NCI-H1105 (cell line): ENCODE results near the gene MYO9B.

ENCODE experiments used
- DNase-seq: peaks from one replicate; lab custom pipeline; 2025; lab: John Stamatoyannopoulos, UW

Gene MYO9B

DNA sequence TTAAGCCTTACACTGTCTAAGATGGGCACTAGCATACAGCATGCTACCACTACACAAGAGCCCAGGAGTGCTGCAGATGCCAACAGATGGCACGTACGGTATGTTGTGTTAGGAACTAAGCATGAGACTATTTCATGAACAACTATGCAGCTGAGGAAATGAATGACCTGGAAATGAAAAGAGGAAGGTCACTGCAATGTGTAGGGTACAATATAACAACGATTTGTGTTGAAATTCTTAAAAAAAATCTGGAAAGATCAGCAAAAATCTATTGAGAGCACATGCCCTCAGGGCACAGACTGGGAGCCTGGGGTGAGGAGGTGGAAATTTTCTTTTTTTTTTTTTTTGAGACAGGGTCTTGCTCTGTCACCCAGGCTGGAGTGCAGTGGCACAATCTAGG lies 14.8 kb upstream of the MYO9B start:
- DNase-seq: no peak

DNA sequence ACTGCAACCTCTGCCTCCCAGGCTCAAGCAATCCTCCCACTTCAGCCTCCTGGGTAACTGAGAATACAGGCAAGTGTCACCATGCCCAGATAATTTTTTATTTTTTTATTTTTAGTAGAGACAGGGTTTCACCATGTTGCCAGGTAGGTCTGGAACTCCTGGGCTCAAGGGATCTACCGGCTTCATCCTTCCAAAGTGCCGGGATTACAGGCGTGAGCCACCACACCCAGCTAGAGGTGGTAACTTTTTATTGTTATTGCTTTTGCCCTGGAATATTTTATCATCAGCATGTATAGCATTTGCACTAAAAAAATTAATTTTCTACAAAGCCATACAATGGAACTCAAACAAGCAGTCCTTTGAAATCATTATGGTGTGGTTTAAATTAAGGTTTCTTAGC lies 14.4 kb upstream of the MYO9B start:
- no peak for DNase-seq

DNA sequence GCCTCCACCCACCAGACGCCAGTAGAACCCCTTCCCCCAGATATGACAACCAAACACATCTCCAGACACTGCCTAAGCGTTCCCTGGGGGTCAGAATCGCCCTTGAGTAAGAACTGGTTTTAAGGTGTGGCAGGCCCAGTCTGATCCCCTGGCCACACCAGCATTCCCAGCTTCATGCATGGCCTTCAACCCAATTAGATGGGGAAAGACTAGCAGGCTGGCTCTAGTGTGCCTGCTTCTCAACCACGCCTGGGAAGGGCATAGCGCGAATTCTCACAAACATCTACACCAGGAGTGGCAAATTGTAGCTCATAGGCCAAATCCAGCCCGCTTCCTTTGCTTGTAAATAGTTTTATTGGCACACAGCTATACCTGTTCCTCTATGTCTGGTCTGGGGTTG lies 13.9 kb upstream of the MYO9B start:
- DNase-seq: no peak

DNA sequence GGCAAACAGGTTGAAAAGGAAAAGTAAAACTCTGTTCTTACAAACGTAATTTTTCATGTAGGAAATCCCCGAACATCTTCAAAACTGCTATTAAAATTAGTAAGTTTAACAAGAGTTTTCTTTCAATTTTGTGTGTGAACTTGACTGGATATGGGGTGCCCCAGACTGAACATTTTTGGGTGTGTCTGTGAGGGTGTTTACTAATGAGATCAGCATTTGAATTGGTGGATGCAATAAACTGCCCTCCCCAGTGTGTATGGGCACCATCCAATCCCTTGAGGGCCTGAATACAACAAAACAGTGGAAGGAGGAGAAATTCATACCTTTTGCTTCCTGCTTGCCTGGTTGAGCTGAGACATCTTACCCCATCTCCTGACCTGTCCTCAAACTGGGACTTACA lies 12.1 kb upstream of the MYO9B start:
- DNase-seq: no peak

DNA sequence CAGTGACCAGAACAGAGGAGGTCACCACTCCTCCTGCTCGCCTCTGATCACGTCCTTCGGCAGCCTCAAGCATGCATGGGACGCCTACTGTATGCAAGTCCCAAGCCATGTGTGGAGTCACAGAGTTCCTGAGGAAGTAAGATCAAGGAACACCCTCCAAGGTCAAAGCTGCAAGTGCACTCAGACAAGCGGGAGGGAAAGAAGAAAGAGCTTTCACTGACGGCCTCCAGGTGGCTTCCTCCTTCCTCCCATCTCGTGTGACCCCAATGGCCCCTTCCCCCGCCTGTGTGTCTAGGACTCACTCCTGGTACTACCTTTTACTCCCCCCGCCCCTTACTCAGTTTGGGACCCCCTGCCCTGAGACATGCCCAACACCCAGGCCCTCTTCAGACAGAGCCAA lies 6.4 kb upstream of the MYO9B start:
- no peak for DNase-seq

GRCh38 chr19:17070421-17070820 lies 5.2 kb upstream of the MYO9B start:
- DNase-seq: no peak

- no peak for DNase-seq
These were observed 4.7 kb upstream of the MYO9B start for GRCh38 chr19:17070912-17071311.

GRCh38 chr19:17073869-17074633 lies 1.5 kb upstream of the MYO9B start:
- peak; percentile 26 for DNase-seq

GRCh38 chr19:17074634-17075034 lies 943 bp upstream of the MYO9B start:
- no peak for DNase-seq

DNA sequence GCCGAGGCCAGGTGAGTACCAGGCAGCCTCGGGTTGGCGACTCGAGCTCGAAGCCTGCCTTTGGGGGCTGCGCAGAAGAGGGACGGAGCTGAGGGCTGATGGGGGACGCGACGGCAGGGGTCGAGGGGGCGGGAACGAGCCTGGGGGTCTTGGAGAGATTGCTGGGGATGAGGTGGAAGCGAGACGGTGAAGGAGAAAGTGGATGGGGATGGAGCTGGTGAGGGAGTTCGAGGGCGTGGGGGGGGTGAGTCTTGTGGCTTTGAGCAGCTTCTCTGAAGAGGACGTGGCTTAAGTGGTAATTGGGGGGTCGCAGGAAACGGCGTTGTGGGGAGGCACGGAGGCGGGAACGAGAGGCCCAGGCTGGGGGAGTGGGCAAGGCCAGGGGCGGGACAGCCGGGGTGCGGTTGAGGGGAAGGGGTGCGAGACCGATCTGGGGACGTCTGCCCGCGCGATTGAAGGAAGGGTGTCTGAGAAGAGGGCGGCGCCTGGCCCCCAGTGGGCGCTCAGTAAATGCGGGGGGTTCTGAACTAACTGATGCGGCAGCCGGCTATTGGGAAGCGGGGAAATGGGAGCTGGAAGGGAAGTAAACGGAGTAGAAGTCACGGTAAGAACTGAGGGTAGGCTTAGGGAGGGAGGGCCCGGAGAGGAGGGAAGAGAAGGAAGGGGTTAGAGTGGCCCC lies 426 bp downstream of the MYO9B start:
- DNase-seq: no peak

DNA sequence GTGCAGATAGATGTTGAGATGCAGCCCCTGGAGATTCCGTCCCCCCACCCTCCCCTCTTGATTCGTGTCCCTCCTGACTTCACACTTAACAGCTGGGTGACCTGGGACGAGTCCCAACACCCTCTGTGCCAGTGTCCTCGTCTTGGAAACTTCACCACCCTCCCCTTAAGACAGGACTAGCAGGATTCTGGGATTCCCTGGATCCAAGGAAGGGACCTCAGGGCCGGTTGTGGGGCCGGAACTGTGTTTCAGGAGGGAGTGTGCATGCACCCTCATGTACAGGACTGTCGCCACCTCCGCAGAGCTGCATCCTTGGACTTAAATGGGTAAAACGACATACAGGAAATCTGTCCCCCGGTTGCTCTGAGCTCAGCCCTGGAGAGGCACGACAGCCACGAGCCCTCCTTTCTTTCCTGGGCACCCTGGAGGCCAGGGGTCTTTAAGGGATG lies 990 bp downstream of the MYO9B start:
- DNase-seq: no peak

GRCh38 chr19:17077447-17078028 lies 2.0 kb downstream of the MYO9B start:
- DNase-seq: no peak

DNA sequence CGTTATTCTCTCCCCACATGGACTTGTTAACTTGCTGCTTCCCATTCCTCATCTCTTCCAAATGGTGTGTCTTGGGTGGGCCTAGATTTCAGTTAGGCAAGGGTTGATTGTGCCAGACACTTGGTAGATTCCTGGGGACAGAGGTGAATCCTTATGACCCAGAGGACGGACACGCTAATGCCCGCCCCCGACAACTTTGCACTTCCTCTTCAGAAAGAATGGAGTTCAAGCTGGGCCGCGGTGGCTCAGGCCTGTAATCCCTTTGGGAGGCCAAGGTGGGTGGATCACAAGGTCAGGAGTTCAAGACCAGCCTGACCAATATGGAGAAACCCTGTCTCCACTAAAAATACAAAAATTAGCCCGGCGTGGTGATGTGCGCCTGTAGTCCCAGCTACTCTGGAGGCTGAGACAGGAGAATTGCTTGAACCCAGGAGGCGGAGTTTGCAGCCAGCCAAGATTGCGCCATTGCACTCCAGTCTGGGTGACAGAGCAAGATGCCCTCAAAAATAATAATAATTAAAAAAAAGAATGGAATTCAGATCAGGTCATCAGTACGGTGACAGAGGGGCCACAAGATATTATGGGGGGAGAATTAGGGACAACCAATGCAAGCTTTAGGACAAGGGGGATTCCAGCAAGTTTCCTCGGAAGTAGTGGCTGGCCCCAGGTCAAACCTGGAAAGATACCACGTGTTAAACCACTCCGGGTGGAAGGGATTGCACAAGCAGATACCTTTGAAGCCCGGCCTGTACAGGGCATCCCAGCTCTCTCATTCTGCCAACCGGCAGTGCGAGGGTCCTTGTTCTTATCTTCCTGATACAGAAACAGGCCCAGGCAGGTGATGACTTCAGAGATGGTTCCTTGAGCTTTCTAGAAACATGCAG lies 2.7 kb downstream of the MYO9B start:
- no peak for DNase-seq

- DNase-seq: no peak
These were observed 3.5 kb downstream of the MYO9B start for GRCh38 chr19:17078920-17079709.

DNA sequence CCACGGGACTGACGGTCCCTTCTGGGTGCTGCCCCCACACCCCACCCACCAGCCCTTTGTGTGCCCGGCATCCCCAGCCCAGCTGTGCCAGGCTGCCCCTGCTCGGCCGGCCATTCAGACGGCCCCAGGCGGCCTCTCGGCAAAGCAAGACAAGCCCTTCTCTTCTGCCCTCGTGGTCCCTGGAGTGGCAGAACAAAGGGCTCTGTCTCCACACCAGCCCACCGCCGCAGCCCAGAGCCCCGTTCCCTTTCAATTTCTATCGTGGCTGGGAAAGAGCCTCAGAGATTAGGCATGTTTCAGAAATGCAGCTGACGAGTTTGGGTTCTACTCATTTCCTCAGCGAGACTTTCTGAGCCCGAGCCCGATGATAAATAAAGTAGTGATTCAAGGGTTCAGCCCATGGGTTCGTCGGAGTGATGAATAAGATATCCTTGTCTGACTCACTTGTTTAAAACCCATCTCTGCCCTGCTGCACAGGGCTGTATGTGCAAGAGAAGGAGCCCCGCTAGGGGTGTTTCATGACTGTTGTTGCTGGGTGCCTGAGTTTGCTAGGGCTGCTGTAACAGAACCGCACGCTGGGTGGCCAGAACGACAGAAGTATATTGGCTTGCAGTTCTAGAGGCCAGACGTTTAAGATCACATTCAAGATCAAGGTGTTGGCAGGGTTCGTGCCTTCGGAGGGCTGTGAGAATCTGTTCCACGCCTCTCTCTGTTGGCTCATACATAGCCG lies 4.3 kb downstream of the MYO9B start:
- DNase-seq: no peak

DNA sequence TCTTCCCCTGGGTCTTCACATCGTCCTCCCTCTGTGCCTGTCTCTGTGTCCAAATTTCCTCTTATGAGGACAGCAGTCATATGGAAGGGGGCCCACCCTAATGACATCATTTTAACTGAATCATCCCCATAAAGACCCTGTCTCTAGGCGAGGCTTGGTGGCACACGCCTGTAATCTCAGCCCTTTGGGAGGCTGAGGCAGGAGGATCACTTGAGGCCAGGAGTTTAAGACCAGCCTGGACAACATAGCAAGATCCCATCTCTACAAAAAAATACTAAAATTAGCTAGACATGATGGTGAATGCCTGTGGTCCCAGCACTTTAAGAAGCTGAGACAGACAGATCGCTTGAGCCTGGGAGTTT lies 4.8 kb downstream of the MYO9B start:
- DNase-seq: no peak

GRCh38 chr19:17081672-17082630 lies 6.4 kb downstream of the MYO9B start:
- DNase-seq: no peak

DNA sequence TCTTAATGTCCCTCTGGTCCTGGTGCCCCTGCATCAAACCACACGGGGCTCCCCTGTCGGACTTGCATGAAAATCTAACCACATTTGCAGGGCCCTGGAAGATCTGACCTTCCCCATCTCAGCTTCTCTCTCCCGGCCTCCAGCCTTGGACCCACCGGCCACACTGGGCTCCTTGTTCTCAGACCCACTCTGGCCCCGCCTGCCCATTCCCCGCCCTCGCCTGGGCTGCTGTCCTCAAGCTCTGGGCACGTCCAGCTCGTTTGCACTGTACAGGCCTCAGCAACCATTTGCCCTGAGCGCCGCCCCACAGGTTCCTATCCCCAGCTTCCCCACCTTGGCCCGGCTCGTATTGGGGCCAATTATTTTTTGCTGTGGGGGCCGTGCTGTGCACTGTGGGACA lies 10.5 kb downstream of the MYO9B start:
- no peak for DNase-seq

DNA sequence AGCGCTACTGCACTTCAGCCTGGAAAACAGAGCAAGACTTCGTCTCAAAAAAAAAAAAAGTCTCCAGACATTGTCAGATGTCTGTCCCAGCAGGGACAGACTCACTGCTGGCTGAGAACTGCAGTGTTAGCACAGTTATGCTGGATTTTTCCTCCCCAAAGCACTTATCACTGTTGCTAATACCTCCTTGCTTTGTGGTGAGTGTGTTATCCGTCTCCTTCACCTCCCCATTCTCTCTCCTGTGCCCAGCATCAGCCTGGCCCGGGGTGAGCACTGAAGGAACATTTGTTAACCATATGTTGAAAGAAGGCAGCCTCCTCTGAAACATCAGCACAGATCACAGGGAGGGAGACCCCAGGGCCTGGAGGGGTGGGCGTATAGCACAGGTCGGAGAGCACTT lies 11.3 kb downstream of the MYO9B start:
- DNase-seq: no peak

- DNase-seq: no peak
These were observed 13.0 kb downstream of the MYO9B start for GRCh38 chr19:17088552-17088951.
